ENCODE results near the gene LPAR4. TPM values are rescaled to one million over a fixed set of nuclear protein-coding genes. Genes with fewer than 3 reads are reported as not detected.

LPAR4 gene, protein sequence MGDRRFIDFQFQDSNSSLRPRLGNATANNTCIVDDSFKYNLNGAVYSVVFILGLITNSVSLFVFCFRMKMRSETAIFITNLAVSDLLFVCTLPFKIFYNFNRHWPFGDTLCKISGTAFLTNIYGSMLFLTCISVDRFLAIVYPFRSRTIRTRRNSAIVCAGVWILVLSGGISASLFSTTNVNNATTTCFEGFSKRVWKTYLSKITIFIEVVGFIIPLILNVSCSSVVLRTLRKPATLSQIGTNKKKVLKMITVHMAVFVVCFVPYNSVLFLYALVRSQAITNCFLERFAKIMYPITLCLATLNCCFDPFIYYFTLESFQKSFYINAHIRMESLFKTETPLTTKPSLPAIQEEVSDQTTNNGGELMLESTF
- total RNA-seq (2021) = 6.0 and 6.4 TPM in 2 replicates
- long read RNA-seq, partial matches to known transcripts = 1 of 13 reads
- long read RNA-seq, other reads (novel, unspliced or antisense) = 8 of 13 reads

DNA sequence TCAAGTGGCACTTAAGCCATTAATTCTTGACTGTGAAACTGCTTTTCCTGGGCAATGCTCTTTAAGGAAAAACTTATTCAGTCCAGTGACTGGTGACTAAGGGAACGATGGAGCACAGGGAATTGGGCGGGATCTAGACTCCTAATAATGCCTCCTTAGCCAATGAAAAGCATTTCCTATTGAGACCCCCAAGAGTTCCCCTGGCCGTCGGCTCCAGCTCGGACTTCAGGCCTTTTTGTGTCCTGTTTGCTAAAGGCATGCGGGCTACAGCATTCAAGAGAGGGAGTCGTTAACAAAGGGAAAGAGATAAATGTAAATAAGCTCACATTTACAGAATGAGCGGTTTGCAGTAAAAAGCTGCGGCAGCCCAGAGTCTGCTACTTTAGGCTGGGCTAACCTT is at the start of gene LPAR4:
TSS of gene LPAR4 (plus strand) at position 232 of the 400 bp plus-strand sequence. CDS start 7,150 bp downstream, outside the sequence.
- H3K27me3 ChIP-seq (ENCODE audit: insufficient read depth, low read length) = no peaks in the 10 kb centered on the region
- H3K79me1 ChIP-seq (ENCODE audit: insufficient read depth, low read depth, low read length, poor library complexity, severe bottlenecking) = no peaks in the 10 kb centered on the region
- no peak within 1 kb of the TSS for H3K18ac ChIP-seq (ENCODE audit: insufficient read length, low read depth, low read length)
- WGBS (ENCODE audit: extremely low coverage, insufficient read length, low lambda C conversion rate) = no CpG with 5 or more reads among the region's 9 CpGs
- no peak within 1 kb of the TSS for H4K91ac ChIP-seq (ENCODE audit: insufficient read length, low read depth, low read length)
- H4K8ac ChIP-seq (replicated peaks; ENCODE audit: insufficient read length, low read depth, low read length) = no peak within 1 kb of the TSS
- H3K4me1 ChIP-seq (ENCODE audit: insufficient read depth, low read length) = peaks cover 2% of the 10 kb centered on the region; the same call in 1 of the 2 replicates
- H3K36me3 Mint-ChIP-seq (ENCODE audit: insufficient read depth in 1 of 3, low read depth in 3 of 3) = peaks cover 0 to 4% (median 0%) of the 10 kb centered on the region in 3 experiments; a peak in 4 of 7 replicates
- H3K79me2 ChIP-seq (ENCODE audit: insufficient read depth, low read length) = no peaks in the 10 kb centered on the region
- no peak within 1 kb of the TSS for H2BK12ac ChIP-seq (ENCODE audit: insufficient read length, low read depth, low read length)
- peak within 1 kb of the TSS; percentile 83 to 98 (median 94); a peak in 6 of 7 replicates for H3K27ac Mint-ChIP-seq
- peak within 1 kb of the TSS; percentile 13 for H3K4me2 ChIP-seq (ENCODE audit: insufficient read depth, insufficient read length, low read length)
- H2AFZ ChIP-seq (ENCODE audit: low read length) = no peak within 1 kb of the TSS
- H3K4ac ChIP-seq (ENCODE audit: low read depth, low read length) = no peak within 1 kb of the TSS
- no peak within 1 kb of the TSS for H3K14ac ChIP-seq (ENCODE audit: insufficient read depth, low read length)
- H3K4me1 Mint-ChIP-seq = peaks cover 34% of the 10 kb centered on the region in 2 experiments
- TF ChIP-seq, protein P1, sequence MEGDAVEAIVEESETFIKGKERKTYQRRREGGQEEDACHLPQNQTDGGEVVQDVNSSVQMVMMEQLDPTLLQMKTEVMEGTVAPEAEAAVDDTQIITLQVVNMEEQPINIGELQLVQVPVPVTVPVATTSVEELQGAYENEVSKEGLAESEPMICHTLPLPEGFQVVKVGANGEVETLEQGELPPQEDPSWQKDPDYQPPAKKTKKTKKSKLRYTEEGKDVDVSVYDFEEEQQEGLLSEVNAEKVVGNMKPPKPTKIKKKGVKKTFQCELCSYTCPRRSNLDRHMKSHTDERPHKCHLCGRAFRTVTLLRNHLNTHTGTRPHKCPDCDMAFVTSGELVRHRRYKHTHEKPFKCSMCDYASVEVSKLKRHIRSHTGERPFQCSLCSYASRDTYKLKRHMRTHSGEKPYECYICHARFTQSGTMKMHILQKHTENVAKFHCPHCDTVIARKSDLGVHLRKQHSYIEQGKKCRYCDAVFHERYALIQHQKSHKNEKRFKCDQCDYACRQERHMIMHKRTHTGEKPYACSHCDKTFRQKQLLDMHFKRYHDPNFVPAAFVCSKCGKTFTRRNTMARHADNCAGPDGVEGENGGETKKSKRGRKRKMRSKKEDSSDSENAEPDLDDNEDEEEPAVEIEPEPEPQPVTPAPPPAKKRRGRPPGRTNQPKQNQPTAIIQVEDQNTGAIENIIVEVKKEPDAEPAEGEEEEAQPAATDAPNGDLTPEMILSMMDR (conservative IDR thresholded peaks at IDR 0.05) = no peak
- H2BK20ac ChIP-seq (ENCODE audit: low read depth, low read length, poor library complexity, severe bottlenecking) = no peak within 1 kb of the TSS
- H2AK5ac ChIP-seq (ENCODE audit: insufficient read length, low read length) = no peak within 1 kb of the TSS
- H3K23ac ChIP-seq (ENCODE audit: insufficient read length, low read depth, low read length) = no peak within 1 kb of the TSS
- H3K9me3 ChIP-seq (ENCODE audit: control insufficient read depth, low read depth, low read length) = peaks cover 6% of the 10 kb centered on the region
- H3K27me3 Mint-ChIP-seq (ENCODE audit: low read depth) = no peaks in the 10 kb centered on the region; the same call in 1 of the 2 replicates
- no peak within 1 kb of the TSS for H4K5ac ChIP-seq (ENCODE audit: insufficient read length, low read depth, low read length)
- H4K20me1 ChIP-seq (ENCODE audit: control insufficient read depth, insufficient read depth, insufficient read length) = no peaks in the 10 kb centered on the region
- H3K56ac ChIP-seq (ENCODE audit: insufficient read length, low read depth, low read length) = no peak within 1 kb of the TSS
- no peak within 1 kb of the TSS for H2BK5ac ChIP-seq (ENCODE audit: insufficient read length, low read length)
- no peak within 1 kb of the TSS for H2BK15ac ChIP-seq (ENCODE audit: low read depth, low read length)
- H3K9me3 Mint-ChIP-seq = peaks cover 56 to 60% of the 10 kb centered on the region in 2 experiments
- no peaks in the 10 kb centered on the region for H3K23me2 ChIP-seq (ENCODE audit: insufficient read length, low read depth, low read length, poor library complexity, severe bottlenecking)
- H3K27ac ChIP-seq (ENCODE audit: insufficient read length, low read depth, low read length) = peak within 1 kb of the TSS; percentile 70
- H3K4me3 Mint-ChIP-seq = peak within 1 kb of the TSS; percentile 52 to 81
- H3K9ac ChIP-seq (ENCODE audit: extremely low read depth, insufficient read length, low read length) = no peak within 1 kb of the TSS
- no peak within 1 kb of the TSS for H3T11ph ChIP-seq (ENCODE audit: low read length)
- no peak within 1 kb of the TSS for H2BK120ac ChIP-seq (ENCODE audit: low read depth, low read length, poor library complexity, severe bottlenecking)
- peak; percentile 64 for DNase-seq
